Measurements from ENCODE around the gene ZNF778.
"Not testable (repeated sequence)": the region's sequence is repeated elsewhere in the genome, so short reads cannot be mapped to it uniquely, and the experiment has no call there.

Gene ZNF778

DNA sequence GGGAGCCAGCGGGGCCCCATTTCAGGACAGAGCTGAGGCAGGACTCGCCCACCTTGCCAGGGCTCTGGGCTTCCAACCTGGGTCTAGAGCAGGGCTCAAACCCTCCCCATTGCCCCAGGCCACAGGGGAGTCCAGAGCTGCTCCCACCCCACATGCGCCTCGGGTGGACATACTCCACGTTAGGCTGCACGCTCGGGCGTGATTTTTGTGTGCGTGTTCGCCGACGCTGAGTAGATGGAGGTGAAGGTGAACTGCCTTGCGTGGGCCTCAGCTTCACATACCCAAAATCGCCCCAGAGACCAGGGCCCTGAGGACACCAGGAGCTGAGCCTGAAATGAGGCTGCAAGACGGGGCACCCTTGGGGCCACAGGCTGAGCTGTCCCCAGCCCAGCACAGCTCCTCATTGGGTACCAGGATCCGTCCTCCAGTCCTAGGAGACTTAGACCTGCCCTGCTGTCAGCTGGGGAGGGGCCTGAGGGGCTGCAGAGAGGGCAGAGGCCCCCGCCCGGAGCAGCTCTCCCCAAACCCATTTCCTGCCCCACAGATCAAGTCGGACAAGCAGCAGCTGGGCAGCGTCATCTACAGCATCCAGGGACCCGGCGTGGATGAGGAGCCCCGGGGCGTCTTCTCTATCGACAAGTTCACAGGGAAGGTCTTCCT is 37.7 kb upstream of the ZNF778 start:
- DNase-seq (ENCODE audit: low read depth in 2 of 2, low spot score in 1 of 2), result no peak

DNA sequence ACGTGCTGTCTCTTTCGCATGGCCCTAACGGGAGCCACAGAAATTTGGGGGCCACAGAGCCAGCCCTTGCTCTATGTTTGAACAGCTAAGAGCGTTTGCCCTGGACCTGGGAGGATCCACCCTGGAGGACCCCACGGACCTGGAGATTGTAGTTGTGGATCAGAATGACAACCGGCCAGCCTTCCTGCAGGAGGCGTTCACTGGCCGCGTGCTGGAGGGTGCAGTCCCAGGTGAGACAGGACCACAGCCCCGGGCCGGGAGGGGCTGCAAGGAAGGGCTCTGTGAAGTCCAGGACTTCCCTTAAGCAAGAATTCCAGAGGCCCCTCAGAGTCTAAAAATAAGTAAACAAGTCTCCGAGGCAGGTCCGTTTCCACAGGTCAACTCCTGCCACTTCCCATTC is 34.0 kb upstream of the ZNF778 start:
- DNase-seq (ENCODE audit: low read depth in 2 of 2, low spot score in 1 of 2), result no peak

DNA sequence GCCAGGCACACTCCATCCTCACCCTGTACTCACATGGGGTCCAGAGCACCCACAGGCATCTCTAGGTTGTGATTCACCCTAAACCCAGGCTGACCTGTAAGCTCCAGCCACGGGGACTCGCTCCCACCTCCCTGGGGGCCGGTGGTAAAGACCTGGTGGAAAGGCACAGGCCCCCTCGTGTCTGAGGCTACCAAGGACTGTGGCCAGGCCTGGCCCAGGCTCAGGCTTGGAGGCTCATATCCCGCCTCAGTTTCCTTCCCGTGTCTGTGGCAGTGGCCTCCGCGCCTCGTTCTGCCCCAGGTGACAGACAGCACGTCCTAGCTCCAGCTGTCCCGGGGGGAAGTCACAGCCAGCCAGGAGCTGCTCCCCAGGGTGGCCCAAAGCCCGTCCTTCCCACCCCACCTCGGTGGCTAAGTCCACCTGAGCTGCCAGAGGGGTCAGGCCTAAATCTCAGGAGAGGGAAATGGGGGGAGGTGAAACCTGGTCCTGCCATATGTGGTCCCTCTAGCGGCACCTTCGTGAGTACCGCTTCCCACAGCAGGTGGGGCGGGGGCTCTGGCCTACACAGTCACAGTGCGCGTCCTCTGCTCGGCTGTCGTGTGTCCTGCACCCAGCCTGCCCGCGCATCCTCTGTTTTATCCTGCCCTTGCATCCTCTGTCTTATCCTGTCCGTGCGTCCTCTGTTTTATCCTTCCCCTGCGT is 33.4 kb upstream of the ZNF778 start:
- no peak for DNase-seq (ENCODE audit: low read depth in 2 of 2, low spot score in 1 of 2)

DNA sequence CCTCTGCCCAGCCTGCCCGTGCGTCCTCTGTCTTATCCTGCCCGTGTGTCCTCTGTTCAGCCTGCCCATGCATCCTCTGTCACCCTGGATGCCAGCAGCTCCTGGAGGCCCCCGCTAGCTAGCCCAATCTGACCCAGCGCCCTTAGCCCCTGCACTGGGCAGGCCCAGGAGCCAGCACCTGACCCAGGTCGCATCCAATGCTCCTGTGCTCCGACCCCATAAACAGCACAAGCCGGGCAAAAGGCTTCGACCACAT is 32.9 kb upstream of the ZNF778 start:
- no peak for DNase-seq (ENCODE audit: low read depth in 2 of 2, low spot score in 1 of 2)

DNA sequence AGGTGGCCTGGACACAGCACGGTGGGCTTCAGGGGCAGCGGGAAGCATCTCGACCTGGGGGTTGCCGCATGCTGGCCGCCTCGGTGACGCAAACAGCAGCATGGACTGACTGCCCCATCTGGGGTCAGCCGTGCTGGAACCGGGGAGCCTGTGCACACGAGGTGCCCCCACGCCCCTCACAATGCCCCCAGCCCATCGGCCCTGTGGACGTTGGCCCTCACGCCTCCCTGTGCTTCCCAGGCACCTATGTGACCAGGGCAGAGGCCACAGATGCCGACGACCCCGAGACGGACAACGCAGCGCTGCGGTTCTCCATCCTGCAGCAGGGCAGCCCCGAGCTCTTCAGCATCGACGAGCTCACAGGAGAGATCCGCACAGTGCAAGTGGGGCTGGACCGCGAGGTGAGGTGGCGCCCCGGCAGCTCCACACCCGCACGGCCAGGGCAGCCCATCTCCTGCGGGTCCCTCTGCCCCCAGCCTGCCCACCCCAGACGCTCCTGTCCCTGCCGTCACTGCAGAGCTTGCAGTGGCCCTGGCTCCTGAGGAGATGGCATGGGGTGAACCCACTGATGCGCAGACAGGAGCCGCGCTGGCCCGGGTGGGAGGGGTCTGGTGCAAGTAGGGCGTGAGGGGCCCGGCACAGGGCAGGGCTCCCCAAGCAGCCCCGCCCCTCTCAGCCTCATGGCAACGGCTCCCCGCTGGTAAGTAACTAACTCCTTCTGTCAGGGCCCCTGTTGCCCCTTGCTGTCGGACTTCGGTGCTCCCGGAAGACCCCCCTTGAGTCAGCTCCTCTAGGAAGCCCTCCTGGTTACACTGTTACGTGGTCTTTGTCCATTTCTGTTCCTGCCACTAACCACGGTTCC is 32.3 kb upstream of the ZNF778 start:
- no peak for DNase-seq (ENCODE audit: low read depth in 2 of 2, low spot score in 1 of 2)

DNA sequence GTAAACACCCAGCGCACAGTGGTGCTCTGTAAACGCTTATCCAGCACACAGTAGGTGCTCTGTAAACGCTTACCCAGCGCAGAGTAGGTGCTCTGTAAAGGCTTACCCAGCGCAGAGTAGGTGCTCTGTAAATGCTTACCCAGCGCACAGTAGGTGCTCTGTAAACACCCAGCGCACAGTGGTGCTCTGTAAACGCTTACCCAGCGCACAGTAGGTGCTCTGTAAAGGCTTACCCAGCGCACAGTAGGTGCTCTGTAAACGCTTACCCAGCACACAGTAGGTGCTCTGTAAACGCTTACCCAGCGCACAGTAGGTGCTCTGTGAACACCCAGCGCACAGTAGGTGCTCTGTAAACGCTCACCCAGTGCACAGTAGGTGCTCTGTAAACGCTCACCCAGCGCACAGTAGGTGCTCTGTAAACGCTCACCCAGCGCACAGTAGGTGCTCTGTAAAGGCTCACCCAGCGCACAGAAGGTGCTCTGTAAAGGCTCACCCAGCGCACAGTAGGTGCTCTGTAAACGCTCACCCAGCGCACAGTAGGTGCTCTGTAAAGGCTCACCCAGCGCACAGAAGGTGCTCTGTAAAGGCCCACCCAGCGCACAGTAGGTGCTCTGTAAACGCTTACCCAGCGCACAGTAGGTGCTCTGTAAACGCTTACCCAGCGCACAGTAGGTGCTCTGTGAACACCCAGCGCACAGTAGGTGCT is 31.5 kb upstream of the ZNF778 start:
- not testable (repeated sequence) for DNase-seq (ENCODE audit: low read depth in 2 of 2, low spot score in 1 of 2)

DNA sequence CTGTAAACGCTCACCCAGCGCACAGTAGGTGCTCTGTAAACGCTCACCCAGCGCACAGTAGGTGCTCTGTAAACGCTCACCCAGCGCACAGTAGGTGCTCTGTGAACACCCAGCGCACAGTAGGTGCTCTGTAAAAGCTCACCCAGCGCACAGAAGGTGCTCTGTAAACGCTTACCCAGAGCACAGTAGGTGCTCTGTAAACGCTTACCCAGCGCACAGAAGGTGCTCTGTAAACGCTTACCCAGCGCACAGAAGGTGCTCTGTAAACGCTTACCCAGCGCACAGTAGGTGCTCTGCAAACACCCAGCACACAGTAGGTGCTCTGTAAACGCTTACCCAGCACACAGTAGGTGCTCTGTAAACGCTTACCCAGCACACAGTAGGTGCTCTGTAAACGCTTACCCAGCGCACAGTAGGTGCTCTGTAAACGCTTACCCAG is 30.9 kb upstream of the ZNF778 start:
- not testable (repeated sequence) for DNase-seq (ENCODE audit: low read depth in 2 of 2, low spot score in 1 of 2)

DNA sequence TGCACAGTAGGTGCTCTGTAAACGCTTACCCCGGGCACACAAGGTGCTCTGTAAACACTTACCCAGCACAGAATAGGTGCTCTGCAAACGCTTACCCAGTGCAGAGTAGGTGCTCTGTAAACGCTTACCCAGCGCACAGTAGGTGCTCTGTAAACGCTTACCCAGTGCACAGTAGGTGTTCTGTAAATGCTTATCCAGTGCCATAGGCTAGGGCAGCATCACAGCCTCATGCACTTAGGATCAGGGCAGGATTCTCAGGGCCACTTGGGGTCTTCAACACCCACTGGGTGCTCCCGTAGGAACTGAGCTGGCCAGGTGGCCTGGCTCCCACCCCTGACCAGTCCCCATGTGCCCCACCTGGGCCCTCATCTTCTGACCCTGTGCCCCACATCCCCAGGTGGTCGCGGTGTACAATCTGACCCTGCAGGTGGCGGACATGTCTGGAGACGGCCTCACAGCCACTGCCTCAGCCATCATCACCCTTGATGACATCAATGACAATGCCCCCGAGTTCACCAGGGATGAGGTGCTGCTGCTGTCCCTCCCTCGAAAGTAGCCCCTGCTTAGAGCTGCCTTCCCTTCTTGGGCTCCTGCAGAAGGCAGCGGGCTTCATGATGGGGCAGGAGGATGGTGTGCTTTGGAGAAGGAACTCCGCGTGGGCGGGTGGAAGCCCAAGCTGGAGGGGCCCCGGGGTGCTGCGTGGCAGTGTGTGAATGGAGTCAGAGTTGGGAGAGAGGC is 30.3 kb upstream of the ZNF778 start:
- DNase-seq (ENCODE audit: low read depth in 2 of 2, low spot score in 1 of 2), result no peak

DNA sequence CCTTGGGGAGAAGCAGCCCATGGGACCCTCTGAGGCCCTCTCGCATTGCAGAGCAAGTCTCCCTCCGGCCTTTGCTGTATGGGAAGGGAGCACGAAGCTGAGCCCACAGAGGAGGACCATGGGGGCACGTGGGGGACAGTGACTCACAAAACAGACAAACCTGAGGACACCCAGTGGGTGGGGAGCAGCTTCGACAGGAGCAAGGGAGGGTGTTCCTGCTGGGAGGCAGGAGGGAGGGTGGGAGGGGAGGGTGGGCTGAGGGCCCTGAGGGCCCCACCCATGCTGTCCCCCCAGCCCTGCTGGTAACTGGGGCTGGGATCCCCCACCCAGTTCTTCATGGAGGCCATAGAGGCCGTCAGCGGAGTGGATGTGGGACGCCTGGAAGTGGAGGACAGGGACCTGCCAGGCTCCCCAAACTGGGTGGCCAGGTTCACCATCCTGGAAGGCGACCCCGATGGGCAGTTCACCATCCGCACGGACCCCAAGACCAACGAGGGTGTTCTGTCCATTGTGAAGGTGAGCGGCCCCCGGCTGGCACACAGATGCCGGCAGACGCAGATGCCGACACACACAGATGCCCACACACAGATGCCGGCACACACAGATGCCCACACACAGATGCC is 29.6 kb upstream of the ZNF778 start:
- no peak for DNase-seq (ENCODE audit: low read depth in 2 of 2, low spot score in 1 of 2)

DNA sequence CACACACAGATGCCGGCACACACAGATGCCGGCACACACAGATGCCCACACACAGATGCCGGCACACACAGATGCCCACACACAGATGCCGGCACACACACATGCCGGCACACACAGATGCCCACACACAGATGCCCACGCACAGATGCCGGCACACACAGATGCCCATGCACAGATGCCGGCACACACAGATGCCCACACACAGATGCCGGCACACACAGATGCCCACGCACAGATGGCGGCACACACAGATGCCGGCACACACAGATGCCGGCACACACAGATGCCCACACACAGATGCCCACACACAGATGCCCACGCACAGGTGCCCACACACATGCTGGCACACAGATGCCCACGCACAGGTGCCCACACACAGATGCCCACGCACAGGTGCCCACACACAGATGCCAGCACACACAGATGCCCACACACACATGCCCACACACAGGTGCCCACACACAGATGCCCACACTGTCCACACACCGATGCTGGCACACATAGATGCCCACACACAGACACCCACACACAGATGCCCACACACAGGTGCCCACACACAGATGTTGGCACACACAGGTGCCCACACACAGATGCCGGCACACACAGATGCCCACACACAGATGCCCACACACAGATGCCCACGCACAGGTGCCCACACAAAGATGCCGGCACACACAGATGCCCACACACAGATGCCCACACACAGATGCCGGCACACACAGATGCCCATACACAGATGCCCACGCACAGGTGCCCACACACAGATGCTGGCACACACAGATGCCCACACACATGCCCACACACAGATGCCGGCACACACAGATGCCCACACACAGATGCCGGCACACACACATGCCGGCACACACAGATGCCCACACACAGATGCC is 28.8 kb upstream of the ZNF778 start:
- DNase-seq (ENCODE audit: low read depth in 2 of 2, low spot score in 1 of 2), result not testable (repeated sequence)

DNA sequence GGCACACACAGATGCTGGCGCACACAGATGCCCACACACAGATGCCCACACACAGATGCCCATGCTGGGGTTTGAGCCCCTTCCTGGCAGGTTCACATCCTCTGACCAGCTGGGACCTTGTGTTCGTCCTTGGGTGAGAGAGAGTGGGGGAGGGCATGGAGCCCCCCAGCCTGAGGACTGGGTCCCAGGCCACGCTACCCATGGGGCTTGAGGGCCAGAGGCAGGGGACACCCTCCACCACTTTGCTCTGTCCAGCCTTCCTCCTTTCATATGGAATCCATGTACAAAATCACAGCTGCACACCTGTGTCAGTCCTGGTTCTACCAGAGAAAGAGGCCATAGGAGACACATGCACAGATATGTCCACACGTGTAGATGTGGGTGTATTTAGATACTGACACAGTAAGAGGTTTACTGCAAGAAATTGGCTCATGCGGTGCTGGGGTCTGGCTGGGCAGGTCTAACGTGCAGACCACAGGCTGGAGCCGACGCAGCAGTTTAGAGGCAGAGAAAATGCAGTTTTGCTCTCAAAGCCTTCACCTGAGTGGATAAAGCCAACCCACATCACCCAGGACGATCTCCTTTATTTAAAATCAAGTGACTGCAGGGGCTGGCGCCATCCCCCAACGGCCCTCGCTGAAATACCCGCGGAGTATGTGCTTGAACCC is 28.0 kb upstream of the ZNF778 start:
- DNase-seq (ENCODE audit: low read depth in 2 of 2, low spot score in 1 of 2), result no peak

DNA sequence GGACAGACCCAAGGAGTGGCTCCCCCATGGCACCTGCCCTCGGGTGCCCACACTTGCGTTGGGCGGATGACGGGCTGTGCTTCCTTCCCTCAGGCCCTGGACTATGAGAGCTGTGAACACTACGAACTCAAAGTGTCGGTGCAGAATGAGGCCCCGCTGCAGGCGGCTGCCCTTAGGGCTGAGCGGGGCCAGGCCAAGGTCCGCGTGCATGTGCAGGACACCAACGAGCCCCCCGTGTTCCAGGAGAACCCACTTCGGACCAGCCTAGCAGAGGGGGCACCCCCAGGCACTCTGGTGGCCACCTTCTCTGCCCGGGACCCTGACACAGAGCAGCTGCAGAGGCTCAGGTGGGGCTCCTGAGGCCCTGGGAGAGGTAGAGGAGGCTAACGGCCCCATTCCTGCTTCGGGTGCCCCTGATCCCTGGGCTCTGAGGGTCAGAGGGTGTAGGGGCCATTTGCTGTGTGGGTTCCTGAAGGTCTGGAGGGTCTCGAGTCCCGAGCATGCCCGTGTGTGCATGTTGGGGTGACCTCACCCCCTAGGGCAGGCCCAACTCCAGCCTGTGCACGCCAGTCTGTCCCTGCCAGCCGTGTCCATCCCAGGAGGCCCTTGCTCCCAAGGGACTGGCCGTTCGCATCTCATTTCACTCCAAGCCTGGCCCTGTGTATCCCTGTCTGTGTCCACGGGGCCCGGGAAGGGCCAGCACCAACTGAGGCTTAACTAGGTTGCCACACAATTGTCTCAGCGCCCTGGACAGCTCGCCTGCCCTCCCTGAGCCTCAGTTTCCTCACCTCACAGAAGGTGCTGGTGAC is 27.1 kb upstream of the ZNF778 start:
- DNase-seq (ENCODE audit: low read depth in 2 of 2, low spot score in 1 of 2), result no peak

DNA sequence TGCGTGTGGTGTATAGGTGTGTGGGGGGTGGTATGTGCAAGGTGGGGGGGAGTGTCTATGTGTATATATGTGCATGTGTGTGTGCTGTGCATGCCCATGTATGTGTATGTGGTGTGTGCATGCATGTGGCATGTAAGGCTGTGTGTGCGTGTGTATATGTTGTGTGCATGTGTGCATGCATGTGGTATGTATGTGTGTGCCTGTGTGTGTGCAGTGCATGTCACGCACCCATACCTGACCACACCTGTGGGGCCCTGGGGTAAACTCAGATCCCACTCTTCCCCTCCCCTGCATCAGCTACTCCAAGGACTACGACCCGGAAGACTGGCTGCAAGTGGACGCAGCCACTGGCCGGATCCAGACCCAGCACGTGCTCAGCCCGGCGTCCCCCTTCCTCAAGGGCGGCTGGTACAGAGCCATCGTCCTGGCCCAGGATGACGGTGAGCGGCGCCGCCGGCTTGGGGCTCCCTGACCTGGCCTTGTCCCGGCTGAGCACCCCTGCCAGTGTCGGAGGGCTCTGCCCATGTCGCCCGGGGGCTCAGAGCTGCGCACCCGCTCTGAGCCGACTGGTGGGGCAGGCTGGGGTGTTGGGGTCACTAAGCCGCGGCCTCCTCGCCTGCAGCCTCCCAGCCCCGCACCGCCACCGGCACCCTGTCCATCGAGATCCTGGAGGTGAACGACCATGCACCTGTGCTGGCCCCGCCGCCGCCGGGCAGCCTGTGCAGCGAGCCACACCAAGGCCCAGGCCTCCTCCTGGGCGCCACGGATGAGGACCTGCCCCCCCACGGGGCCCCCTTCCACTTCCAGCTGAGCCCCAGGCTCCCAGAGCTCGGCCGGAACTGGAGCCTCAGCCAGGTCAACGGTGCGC is 26.2 kb upstream of the ZNF778 start:
- DNase-seq (ENCODE audit: low read depth in 2 of 2, low spot score in 1 of 2), result no peak

DNA sequence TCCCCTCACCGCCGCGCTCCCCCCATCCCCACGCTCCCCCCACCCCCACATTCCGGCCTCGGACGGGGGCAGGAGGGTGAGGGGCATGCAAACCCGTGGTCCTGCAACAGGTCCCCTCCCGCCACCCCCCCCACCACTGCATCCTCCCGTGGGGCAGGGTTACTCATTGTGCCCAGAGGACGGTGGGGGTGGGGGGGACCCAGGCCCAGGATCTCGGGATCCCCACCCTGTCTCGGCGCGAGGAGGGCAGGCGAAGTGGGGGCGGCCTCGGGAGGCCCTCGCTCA is 25.7 kb upstream of the ZNF778 start:
- DNase-seq (ENCODE audit: low read depth in 2 of 2, low spot score in 1 of 2), result no peak

DNA sequence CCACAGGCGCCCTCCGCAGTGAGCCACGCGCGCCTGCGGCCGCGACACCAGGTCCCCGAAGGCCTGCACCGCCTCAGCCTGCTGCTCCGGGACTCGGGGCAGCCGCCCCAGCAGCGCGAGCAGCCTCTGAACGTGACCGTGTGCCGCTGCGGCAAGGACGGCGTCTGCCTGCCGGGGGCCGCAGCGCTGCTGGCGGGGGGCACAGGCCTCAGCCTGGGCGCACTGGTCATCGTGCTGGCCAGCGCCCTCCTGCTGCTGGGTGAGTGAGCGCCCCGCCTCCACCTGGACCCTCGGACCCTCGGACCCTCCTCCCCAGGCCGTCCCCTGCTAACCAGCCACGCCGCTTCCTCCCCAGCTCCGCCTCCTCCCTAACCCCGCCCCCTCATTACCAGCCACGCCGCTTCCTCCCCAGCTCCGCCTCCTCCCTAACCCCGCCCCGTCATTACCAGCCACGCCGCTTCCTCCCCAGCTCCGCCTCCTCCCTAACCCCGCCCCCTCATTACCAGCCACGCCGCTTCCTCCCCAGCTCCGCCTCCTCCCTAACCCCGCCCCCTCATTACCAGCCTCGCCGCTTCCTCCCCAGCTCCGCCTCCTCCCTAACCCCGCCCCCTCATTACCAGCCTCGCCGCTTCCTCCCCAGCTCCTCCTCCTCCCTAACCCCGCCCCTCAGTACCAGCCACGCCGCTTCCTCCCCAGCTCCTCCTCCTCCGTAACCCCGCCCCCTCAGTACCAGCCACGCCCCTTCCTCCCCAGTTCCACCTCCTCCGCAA is 25.1 kb upstream of the ZNF778 start:
- DNase-seq (ENCODE audit: low read depth in 2 of 2, low spot score in 1 of 2), result peak in 1 of 2 donors; percentile 73

DNA sequence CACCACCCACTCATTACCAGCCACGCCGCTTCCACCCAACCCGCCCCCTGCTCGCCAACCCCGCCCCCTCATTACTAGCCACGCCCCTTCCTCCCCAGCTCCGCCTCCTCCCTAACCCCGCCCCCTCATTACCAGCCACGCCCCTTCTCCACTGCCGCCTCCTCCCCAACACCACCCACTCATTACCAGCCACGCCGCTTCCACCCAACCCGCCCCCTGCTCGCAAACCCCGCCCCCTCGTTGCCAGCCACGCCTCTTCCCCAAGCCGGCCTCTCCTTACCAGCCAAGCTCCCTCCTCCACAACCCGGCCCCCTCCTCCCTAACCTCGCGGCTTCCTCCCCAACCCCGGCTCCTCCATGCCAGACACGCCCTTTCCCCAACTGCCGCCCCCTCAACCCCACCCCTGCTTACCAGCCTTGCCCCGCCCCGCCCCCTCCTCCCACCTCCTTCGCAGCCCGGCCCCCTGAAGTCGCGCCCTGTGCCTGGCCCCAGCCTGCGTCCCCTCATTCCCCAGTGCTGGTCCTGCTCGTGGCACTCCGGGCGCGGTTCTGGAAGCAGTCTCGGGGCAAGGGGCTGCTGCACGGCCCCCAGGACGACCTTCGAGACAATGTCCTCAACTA is 24.4 kb upstream of the ZNF778 start:
- DNase-seq (ENCODE audit: low read depth in 2 of 2, low spot score in 1 of 2), result peak; percentile 38 to 40
